Upper lobe of left lung (tissue), 4 donors: Measurements from ENCODE around the gene ZCWPW2.

Source experiments
- POLR2AphosphoS5 ChIP-seq, 2 donors: sonication (generic); formaldehyde crosslinking; IDR thresholded peaks; one replicate each; pipeline ENCODE4 v1.5.1; 2017; ENCODE audit warnings: antibody characterized with exemption in 2 of 2
- TF ChIP-seq, protein P1 (sequence below), 6 experiments: fragments of 450-650 bp in 4 of 6; fragments of 200-600 bp in 2 of 6; sonication (generic) in 2 of 6; IDR thresholded peaks; one replicate each; pipeline ENCODE4 v1.5.1; 2016 to 2019; ENCODE audit warnings: antibody characterized with exemption in 6 of 6

DNA sequence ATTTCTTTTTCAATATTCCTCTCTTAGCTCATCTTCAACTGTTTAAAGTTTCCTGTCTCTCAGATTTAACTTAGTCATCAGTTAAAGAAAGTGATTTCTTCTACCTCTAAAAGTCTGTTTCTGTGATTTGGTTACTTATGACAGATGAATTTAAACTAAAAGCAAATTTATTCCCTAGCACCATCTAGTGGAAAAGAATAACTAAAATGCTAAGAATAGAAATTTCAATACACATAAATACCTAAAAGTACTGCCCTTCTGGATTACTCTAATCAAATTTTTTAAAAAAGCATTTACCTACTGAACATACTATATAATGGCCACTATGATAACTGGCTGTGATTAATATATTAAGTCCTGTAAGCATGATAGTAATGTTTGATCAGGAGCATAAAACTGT, 14.0 kb upstream of the ZCWPW2 start:
- TF ChIP-seq, protein P1, sequence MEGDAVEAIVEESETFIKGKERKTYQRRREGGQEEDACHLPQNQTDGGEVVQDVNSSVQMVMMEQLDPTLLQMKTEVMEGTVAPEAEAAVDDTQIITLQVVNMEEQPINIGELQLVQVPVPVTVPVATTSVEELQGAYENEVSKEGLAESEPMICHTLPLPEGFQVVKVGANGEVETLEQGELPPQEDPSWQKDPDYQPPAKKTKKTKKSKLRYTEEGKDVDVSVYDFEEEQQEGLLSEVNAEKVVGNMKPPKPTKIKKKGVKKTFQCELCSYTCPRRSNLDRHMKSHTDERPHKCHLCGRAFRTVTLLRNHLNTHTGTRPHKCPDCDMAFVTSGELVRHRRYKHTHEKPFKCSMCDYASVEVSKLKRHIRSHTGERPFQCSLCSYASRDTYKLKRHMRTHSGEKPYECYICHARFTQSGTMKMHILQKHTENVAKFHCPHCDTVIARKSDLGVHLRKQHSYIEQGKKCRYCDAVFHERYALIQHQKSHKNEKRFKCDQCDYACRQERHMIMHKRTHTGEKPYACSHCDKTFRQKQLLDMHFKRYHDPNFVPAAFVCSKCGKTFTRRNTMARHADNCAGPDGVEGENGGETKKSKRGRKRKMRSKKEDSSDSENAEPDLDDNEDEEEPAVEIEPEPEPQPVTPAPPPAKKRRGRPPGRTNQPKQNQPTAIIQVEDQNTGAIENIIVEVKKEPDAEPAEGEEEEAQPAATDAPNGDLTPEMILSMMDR (IDR thresholded peaks at IDR 0.05), result no peak
- no peak for TF ChIP-seq POLR2AphosphoS5 (IDR thresholded peaks at IDR 0.05)
